ENCODE data around the gene SLC12A5.
"Not testable (repeated sequence)": the region's sequence is repeated elsewhere in the genome, so short reads cannot be mapped to it uniquely, and the experiment has no call there.

Gene SLC12A5

DNA sequence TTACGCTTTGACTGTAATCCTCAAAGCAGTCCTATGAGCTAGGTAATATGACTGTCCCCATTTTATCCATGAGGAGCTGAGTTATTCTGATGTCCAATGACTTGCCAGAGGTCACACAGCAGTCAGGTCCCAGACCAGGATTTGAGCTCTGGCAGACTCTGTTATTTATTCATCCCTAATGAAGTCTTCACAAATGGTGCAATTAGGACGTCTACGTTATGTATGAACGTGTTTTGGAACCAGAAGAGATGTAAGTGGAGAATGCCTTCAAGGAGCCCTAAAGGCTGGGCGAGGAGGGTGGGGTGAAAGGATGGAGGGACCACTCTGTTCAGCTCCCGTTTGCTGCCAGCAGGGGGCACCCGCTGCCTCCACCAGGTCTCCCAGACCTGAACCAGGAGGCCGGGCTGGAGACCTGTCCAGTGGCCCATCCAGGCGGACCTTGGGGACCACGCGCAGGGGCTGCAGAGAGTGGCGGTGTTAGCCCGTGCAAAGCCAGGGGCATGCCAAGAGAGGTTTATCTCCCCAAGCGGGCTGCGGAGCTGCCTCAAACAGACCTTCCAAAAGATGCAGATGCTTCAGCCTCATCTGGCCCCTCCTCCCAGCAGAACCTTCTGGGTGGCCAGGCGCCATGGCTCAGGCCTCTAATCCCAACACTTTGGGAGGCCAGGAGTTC is 41.8 kb upstream of the SLC12A5 start:
- Histone ChIP-seq H3K9me3 (ENCODE audit: insufficient read depth, low read depth, low read length) (no peaks in the 10 kb centered on the region), H4K8ac (ENCODE audit: low read depth, low read length) (no peak overlapping the region), H3K14ac (ENCODE audit: low read length) (no peak overlapping the region), H2AK5ac (ENCODE audit: low read length) (no peak overlapping the region), H3K23ac (ENCODE audit: low read length) (no peak overlapping the region), H4K91ac (ENCODE audit: low read depth, low read length) (no peak overlapping the region), H3K4me1 (ENCODE audit: control insufficient read depth in 1 of 2, insufficient read depth in 2 of 2, low read length in 2 of 2) (peaks cover 12 to 13% of the 10 kb centered on the region in 2 experiments), H3K27ac (ENCODE audit: low read depth, low read length) (no peak overlapping the region), H3K9ac (ENCODE audit: low read length) (no peak overlapping the region), H3K4me3 (ENCODE audit: low read depth, low read length) (no peak overlapping the region), H2BK12ac (ENCODE audit: low read length) (no peak overlapping the region), H2BK120ac (ENCODE audit: insufficient read depth, low read length, poor library complexity) (no peak overlapping the region), H3K4ac (ENCODE audit: low read depth, low read length) (no peak overlapping the region), H3K79me2 (ENCODE audit: control insufficient read depth, insufficient read depth, low read length, poor library complexity) (no peaks in the 10 kb centered on the region), H3K27me3 (ENCODE audit: insufficient read depth, low read length) (no peaks in the 10 kb centered on the region), H3K36me3 (ENCODE audit: control insufficient read depth in 1 of 2, insufficient read depth in 2 of 2, low read length in 2 of 2) (no peaks in the 10 kb centered on the region), H2AFZ (ENCODE audit: insufficient read depth, low read length, poor library complexity) (no peak overlapping the region), H3K79me1 (ENCODE audit: low read length) (peaks cover 3% of the 10 kb centered on the region), H3K4me2 (ENCODE audit: low read length) (no peak overlapping the region), H4K12ac (ENCODE audit: low read depth, low read length) (no peak overlapping the region), H3K18ac (ENCODE audit: low read length) (no peak overlapping the region), H2BK5ac (ENCODE audit: low read depth, low read length, poor library complexity) (no peak overlapping the region)
- DNase-seq: peak; percentile 73 to 81
- no CpG with 5 or more reads among the region's 16 CpGs for WGBS (ENCODE audit: extremely low coverage, insufficient coverage, insufficient read length)

DNA sequence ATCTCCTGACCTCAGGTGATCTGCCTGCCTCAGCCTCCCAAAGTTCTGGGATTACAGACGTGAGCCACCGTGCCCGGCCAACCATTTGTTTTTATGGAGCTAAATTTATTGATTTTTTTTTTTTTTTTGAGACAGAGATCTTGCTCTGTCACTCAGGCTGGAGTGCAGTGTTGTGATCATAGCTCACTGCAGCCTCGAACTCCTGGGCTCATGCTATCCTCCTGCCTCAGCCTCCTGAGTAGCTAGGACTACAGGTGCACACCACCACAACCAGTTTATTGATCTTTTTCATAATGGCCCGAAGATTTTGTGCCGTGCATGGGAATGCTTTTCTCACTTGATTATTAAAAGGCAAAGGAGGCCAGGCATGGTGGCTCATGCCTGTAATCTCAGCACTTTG is 40.2 kb upstream of the SLC12A5 start:
- H4K8ac ChIP-seq (ENCODE audit: low read depth, low read length); H3K23ac ChIP-seq (ENCODE audit: low read length); H3K4me2 ChIP-seq (ENCODE audit: low read length); H3K36me3 ChIP-seq (ENCODE audit: control insufficient read depth in 1 of 2, insufficient read depth in 2 of 2, low read length in 2 of 2); H4K12ac ChIP-seq (ENCODE audit: low read depth, low read length); H2AFZ ChIP-seq (ENCODE audit: insufficient read depth, low read length, poor library complexity); H2AK5ac ChIP-seq (ENCODE audit: low read length); H3K79me1 ChIP-seq (ENCODE audit: low read length); H3K9me3 ChIP-seq (ENCODE audit: insufficient read depth, low read depth, low read length); DNase-seq; H3K14ac ChIP-seq (ENCODE audit: low read length); H3K4ac ChIP-seq (ENCODE audit: low read depth, low read length); H3K4me1 ChIP-seq (ENCODE audit: control insufficient read depth in 1 of 2, insufficient read depth in 2 of 2, low read length in 2 of 2); H2BK120ac ChIP-seq (ENCODE audit: insufficient read depth, low read length, poor library complexity); H3K9ac ChIP-seq (ENCODE audit: low read length); H3K18ac ChIP-seq (ENCODE audit: low read length); H4K91ac ChIP-seq (ENCODE audit: low read depth, low read length); H2BK12ac ChIP-seq (ENCODE audit: low read length); H3K27ac ChIP-seq (ENCODE audit: low read depth, low read length); H2BK5ac ChIP-seq (ENCODE audit: low read depth, low read length, poor library complexity); H3K79me2 ChIP-seq (ENCODE audit: control insufficient read depth, insufficient read depth, low read length, poor library complexity); H3K27me3 ChIP-seq (ENCODE audit: insufficient read depth, low read length); H3K4me3 ChIP-seq (ENCODE audit: low read depth, low read length): not testable (repeated sequence)
- WGBS (ENCODE audit: extremely low coverage, insufficient coverage, insufficient read length): no CpG with 5 or more reads among the region's 6 CpGs

DNA sequence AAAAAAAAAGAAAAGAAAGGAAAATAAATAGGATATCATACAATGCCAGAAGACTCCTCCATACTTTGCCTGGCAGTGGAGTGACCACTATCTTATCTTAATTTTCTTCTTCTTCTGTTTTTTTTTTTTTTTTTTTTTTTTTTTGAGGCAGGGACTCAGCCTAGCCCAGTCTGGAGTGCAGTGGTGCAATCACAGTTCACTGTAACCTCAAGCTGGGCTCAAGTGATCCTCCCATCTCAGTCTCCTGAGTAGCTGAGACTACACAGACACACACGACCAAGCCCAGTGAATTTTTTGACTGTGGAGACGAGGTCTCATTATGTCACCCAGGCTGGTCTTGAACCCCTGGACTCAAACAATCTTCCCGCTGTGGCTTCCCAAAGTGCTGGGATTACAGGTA is 37.4 kb upstream of the SLC12A5 start:
- Histone ChIP-seq H3K4me2 (ENCODE audit: low read length) (no peak overlapping the region), H3K27me3 (ENCODE audit: insufficient read depth, low read length) (no peaks in the 10 kb centered on the region), H2BK12ac (ENCODE audit: low read length) (no peak overlapping the region), H2BK120ac (ENCODE audit: insufficient read depth, low read length, poor library complexity) (no peak overlapping the region), H3K9ac (ENCODE audit: low read length) (no peak overlapping the region), H3K23ac (ENCODE audit: low read length) (no peak overlapping the region), H3K4ac (ENCODE audit: low read depth, low read length) (no peak overlapping the region), H3K14ac (ENCODE audit: low read length) (no peak overlapping the region), H3K4me3 (ENCODE audit: low read depth, low read length) (no peak overlapping the region), H4K91ac (ENCODE audit: low read depth, low read length) (peak overlapping the region; percentile 19), H2AK5ac (ENCODE audit: low read length) (no peak overlapping the region), H3K79me1 (ENCODE audit: low read length) (peaks cover 12% of the 10 kb centered on the region), H3K27ac (ENCODE audit: low read depth, low read length) (no peak overlapping the region), H3K4me1 (ENCODE audit: control insufficient read depth in 1 of 2, insufficient read depth in 2 of 2, low read length in 2 of 2) (peaks cover 7 to 19% of the 10 kb centered on the region in 2 experiments), H4K12ac (ENCODE audit: low read depth, low read length) (no peak overlapping the region), H3K9me3 (ENCODE audit: insufficient read depth, low read depth, low read length) (no peaks in the 10 kb centered on the region), H4K8ac (ENCODE audit: low read depth, low read length) (no peak overlapping the region), H2AFZ (ENCODE audit: insufficient read depth, low read length, poor library complexity) (no peak overlapping the region), H3K18ac (ENCODE audit: low read length) (no peak overlapping the region), H3K36me3 (ENCODE audit: control insufficient read depth in 1 of 2, insufficient read depth in 2 of 2, low read length in 2 of 2) (no peaks in the 10 kb centered on the region), H2BK5ac (ENCODE audit: low read depth, low read length, poor library complexity) (no peak overlapping the region), H3K79me2 (ENCODE audit: control insufficient read depth, insufficient read depth, low read length, poor library complexity) (no peaks in the 10 kb centered on the region)
- DNase-seq: no peak
- WGBS (ENCODE audit: extremely low coverage, insufficient coverage, insufficient read length): no CpG with 5 or more reads among the region's 3 CpGs

- Histone ChIP-seq H3K27ac (ENCODE audit: low read depth, low read length) (peak overlapping the region; percentile 90), H2BK5ac (ENCODE audit: low read depth, low read length, poor library complexity) (peak overlapping the region; percentile 82)
- no CpG with 5 or more reads among the region's 12 CpGs for WGBS (ENCODE audit: extremely low coverage, insufficient coverage, insufficient read length)
Observed at GRCh38 chr20:45993197-45993951, 35.6 kb upstream of the SLC12A5 start.

More at GRCh38 chr20:45993197-45993951, 35.6 kb upstream of the SLC12A5 start:
- no peak overlapping the region for H3K9ac ChIP-seq (ENCODE audit: low read length)
- no peak overlapping the region for H3K4me3 ChIP-seq (ENCODE audit: low read depth, low read length)
- no peak overlapping the region for H2AFZ ChIP-seq (ENCODE audit: insufficient read depth, low read length, poor library complexity)
- H3K27me3 ChIP-seq (ENCODE audit: insufficient read depth, low read length): no peaks in the 10 kb centered on the region
- H2AK5ac ChIP-seq (ENCODE audit: low read length): peak overlapping the region; percentile 78
- no peak overlapping the region for H4K12ac ChIP-seq (ENCODE audit: low read depth, low read length)
- H4K91ac ChIP-seq (ENCODE audit: low read depth, low read length): peak overlapping the region; percentile 85
- H2BK120ac ChIP-seq (ENCODE audit: insufficient read depth, low read length, poor library complexity): peak overlapping the region; percentile 94
- H3K4ac ChIP-seq (ENCODE audit: low read depth, low read length): no peak overlapping the region
- peak overlapping the region; percentile 10 for H3K4me2 ChIP-seq (ENCODE audit: low read length)
- peak; percentile 99 for DNase-seq
- H3K4me1 ChIP-seq (ENCODE audit: control insufficient read depth in 1 of 2, insufficient read depth in 2 of 2, low read length in 2 of 2): peaks cover 7 to 23% of the 10 kb centered on the region in 2 experiments
- peak overlapping the region; percentile 37 for H3K18ac ChIP-seq (ENCODE audit: low read length)
- no peaks in the 10 kb centered on the region for H3K9me3 ChIP-seq (ENCODE audit: insufficient read depth, low read depth, low read length)
- H3K23ac ChIP-seq (ENCODE audit: low read length): no peak overlapping the region
- H3K14ac ChIP-seq (ENCODE audit: low read length): peak overlapping the region; percentile 71
- peak overlapping the region; percentile 72 for H2BK12ac ChIP-seq (ENCODE audit: low read length)
- peak overlapping the region; percentile 46 for H4K8ac ChIP-seq (ENCODE audit: low read depth, low read length)
- no peaks in the 10 kb centered on the region for H3K36me3 ChIP-seq (ENCODE audit: control insufficient read depth in 1 of 2, insufficient read depth in 2 of 2, low read length in 2 of 2)
- H3K79me2 ChIP-seq (ENCODE audit: control insufficient read depth, insufficient read depth, low read length, poor library complexity): no peaks in the 10 kb centered on the region
- H3K79me1 ChIP-seq (ENCODE audit: low read length): peaks cover 12% of the 10 kb centered on the region

Measured in trophoblast cell (in vitro differentiated cells and primary cell).